Activated CD4-positive, alpha-beta T cell treated with anti-CD3 and anti-CD28 coated beads, Interleukin-2, amount 10 ng/mL, durations not matched to agents 7 days and 5 days (primary cell): ENCODE data around the gene TMEM52B. TPM values are rescaled to one million over a fixed set of nuclear protein-coding genes. Genes with fewer than 3 reads are reported as not detected.

Experiments used
- CTCF ChIA-PET: fragments of 350-600 bp; sonication (Branson Sonifier 250); formaldehyde crosslinking; loops from one replicate; lab custom pipeline; 2021; ENCODE audit warnings: antibody characterized with exemption; lab: Charles Lee
- POLR2A ChIA-PET: fragments of 350-600 bp; sonication (Branson Sonifier 250); formaldehyde crosslinking; loops from one replicate; lab custom pipeline; 2021; ENCODE audit warnings: antibody characterized with exemption; lab: Charles Lee
- DNase-seq: peaks from one replicate; pipeline ENCODE4 v3.0.0-alpha.2; 2020
- H3K27ac Mint-ChIP-seq: one replicate; pipeline ENCODE4 v1.8.0; 2021; ENCODE audit warnings: mild to moderate bottlenecking, moderate library complexity, mixed read lengths
- H3K27me3 Mint-ChIP-seq: one replicate; pipeline ENCODE4 v1.8.0; 2021; ENCODE audit warnings: mixed read lengths
- H3K36me3 Mint-ChIP-seq: one replicate; pipeline ENCODE4 v1.8.0; 2021; ENCODE audit warnings: low read depth, mixed read lengths
- H3K4me1 Mint-ChIP-seq: one replicate; pipeline ENCODE4 v1.8.0; 2021; ENCODE audit warnings: mixed read lengths
- H3K4me3 Mint-ChIP-seq: one replicate; pipeline ENCODE4 v1.8.0; 2021; ENCODE audit warnings: mild to moderate bottlenecking, moderate library complexity, mixed read lengths
- H3K9me3 Mint-ChIP-seq: one replicate; pipeline ENCODE4 v1.8.0; 2021; ENCODE audit warnings: mixed read lengths
- total RNA-seq, 2 experiments: library from RNA; stranded (reverse); gene quantifications; one replicate each; pipeline ENCODE4 v1.2.3, GENCODE V29; 2021

The TMEM52B gene
- total RNA-seq, result not detected

DNA sequence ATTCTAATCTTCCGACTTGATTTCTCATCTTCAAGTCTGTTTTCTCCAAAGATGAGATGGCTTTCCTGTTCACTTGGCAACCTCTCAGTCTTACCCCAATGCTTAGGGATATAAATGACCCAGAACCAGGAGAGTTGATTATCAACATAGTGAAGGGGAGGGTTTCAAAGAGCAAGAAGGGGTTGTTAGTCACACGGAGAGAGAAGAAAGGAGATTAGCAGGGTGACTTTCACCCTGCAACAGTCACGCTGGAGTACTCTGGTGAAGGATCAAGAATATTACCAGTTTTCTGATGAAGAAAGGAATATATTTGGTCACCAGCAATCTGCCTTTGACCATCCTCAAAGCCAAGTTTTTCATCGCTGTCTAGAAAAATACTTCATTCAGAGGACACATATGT lies at the start of gene TMEM52B:
Gene TMEM52B (plus strand): TSS at position 212 of the 400 bp plus-strand sequence. CDS start 543 bp downstream, outside the sequence.
- DNase-seq, result no peak
- no peak within 1 kb of the TSS for H3K27ac Mint-ChIP-seq
- H3K9me3 Mint-ChIP-seq, result no peaks in the 10 kb centered on the region
- H3K4me3 Mint-ChIP-seq, result no peak within 1 kb of the TSS
- ChIA-PET CTCF (no interaction called here), POLR2A (no interaction called here)
- H3K27me3 Mint-ChIP-seq, result peaks cover 32% of the 10 kb centered on the region
- no peaks in the 10 kb centered on the region for H3K4me1 Mint-ChIP-seq
- H3K36me3 Mint-ChIP-seq, result no peaks in the 10 kb centered on the region

DNA sequence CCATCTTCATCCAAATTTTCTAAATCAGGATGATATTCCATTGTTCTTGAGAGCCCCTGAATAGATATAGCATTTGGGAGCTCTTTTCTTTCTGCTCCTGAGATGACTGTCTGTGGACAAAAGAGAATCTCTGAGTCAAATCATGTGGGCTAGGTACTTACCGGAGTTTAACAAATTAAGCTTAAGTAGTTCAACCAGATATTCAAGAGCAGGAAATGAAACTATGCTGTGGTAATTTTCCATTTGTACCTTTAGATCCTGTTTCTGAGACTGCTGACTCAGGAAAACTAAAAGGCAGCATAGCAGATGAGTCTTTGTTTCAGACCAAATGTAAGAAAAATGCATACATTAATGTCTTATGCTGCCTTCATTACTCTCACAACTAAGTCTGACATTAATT lies 48.8 kb upstream of the TMEM52B start, which contains the start of gene CLEC7A:
Gene CLEC7A (minus strand): TSS at position 158 of the 400 bp plus-strand sequence. CDS start 117 bp downstream, at position 41.
- DNase-seq, result no peak
- Mint-ChIP-seq H3K4me1 (peaks cover 6% of the 10 kb centered on the region), H3K27ac (no peak within 1 kb of the TSS), H3K9me3 (no peaks in the 10 kb centered on the region), H3K27me3 (peaks cover 23% of the 10 kb centered on the region), H3K36me3 (no peaks in the 10 kb centered on the region), H3K4me3 (no peak within 1 kb of the TSS)
- ChIA-PET CTCF (interaction anchor here (0.5 to 1.3 kb wide), 4 partner anchors 10 to 399 kb away, joined by 3 to 4 read pairs (median 4); no protein-coding TSS in a partner anchor), POLR2A (no interaction called here)

DNA sequence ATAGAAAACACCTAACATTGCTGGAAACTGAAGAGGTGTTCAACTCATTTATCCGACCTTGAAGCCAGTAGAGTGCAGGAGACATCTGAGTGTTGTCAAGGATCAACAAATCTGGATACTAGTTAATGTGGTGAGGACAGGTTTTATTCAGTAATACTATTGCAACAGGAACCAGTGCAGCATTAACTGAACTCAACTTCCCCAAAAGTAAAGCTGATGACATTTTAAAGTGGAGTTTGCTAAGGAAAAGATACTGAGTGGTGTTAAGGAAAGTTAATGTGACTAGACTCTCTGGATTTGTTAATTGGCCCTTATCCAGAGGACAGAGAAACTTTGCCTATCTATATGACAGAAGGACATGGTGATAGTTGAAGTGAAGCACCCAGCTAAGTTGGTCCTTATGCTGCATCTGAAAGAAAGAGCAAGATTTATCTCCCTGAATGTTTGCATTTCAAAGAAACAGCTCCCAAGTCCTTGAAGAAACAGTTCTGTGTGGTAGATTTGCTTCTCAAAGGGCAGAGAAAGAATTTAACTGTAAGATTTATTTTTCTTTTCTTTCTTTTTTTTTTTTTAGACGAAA lies 47.6 kb upstream of the TMEM52B start:
- CTCF ChIA-PET, result interaction anchor here (0.6 to 1.7 kb wide), 4 partner anchors 9 to 64 kb away, joined by 4 to 6 read pairs (median 4); no protein-coding TSS in a partner anchor
- DNase-seq, result no peak
- POLR2A ChIA-PET, result no interaction called here
- Mint-ChIP-seq H3K27ac (no peak overlapping the region), H3K4me1 (peaks cover 6% of the 10 kb centered on the region), H3K27me3 (peaks cover 18% of the 10 kb centered on the region), H3K36me3 (no peaks in the 10 kb centered on the region), H3K9me3 (no peaks in the 10 kb centered on the region), H3K4me3 (no peak overlapping the region)

DNA sequence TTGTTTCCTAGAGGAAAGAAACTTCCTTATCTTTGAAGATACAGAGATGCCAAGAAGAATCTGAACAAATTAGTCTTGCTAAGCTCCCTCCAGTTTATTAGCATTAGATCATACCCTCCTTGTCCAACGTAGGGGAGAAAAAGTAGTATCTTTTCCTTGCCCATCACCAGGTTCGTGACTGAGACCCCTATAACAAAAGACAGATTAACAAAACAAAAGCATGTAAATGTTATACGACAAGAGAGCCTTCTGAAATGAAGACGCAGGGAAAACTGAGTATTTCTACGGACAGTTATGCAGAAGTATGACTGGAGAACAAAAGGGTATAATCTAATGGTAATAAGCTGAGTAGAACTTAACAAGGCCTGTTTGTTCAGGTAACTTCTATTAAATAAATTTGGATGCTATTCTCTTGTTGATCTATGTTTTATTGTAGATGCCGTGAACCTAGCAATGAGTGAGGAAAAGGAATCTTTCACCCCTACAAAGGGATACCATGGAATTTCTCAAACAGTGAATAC lies 45.9 kb upstream of the TMEM52B start:
- Mint-ChIP-seq H3K4me1 (peaks cover 6% of the 10 kb centered on the region), H3K4me3 (no peak overlapping the region), H3K36me3 (no peaks in the 10 kb centered on the region), H3K9me3 (no peaks in the 10 kb centered on the region), H3K27me3 (peaks cover 15% of the 10 kb centered on the region), H3K27ac (no peak overlapping the region)
- ChIA-PET CTCF (interaction anchor here (0.7 to 1.7 kb wide), 2 partner anchors 11 to 32 kb away, joined by 3 to 6 read pairs; no protein-coding TSS in a partner anchor), POLR2A (no interaction called here)
- DNase-seq, result no peak

- Mint-ChIP-seq H3K36me3 (no peaks in the 10 kb centered on the region), H3K27me3 (peaks cover 6% of the 10 kb centered on the region), H3K9me3 (no peaks in the 10 kb centered on the region), H3K4me1 (peaks cover 5% of the 10 kb centered on the region), H3K27ac (no peak overlapping the region), H3K4me3 (no peak overlapping the region)
- DNase-seq, result no peak
- POLR2A ChIA-PET, result no interaction called here
- CTCF ChIA-PET, result interaction anchor here (0.9 kb wide), 1 partner anchor 321 kb away, joined by 3 read pairs; no protein-coding TSS in a partner anchor
These were observed 43.7 kb upstream of the TMEM52B start for GRCh38 chr12:10135126-10135525.

GRCh38 chr12:10136637-10137205 lies 42.1 kb upstream of the TMEM52B start:
- Mint-ChIP-seq H3K27ac (no peak overlapping the region), H3K4me1 (peaks cover 2% of the 10 kb centered on the region), H3K4me3 (no peak overlapping the region), H3K27me3 (peaks cover 6% of the 10 kb centered on the region), H3K9me3 (no peaks in the 10 kb centered on the region), H3K36me3 (no peaks in the 10 kb centered on the region)
- POLR2A ChIA-PET, result no interaction called here
- no peak for DNase-seq
- CTCF ChIA-PET, result interaction anchor here (0.8 kb wide), 2 partner anchors 10 to 230 kb away, joined by 3 to 4 read pairs; no protein-coding TSS in a partner anchor

GRCh38 chr12:10140001-10140400 lies 38.8 kb upstream of the TMEM52B start:
- no peak overlapping the region for H3K27ac Mint-ChIP-seq
- no peak overlapping the region for H3K4me3 Mint-ChIP-seq
- peak; percentile 60 for DNase-seq
- CTCF ChIA-PET, result interaction anchor here (0.6 to 1.4 kb wide), 7 partner anchors 9 to 717 kb away, joined by 3 to 6 read pairs (median 4); no protein-coding TSS in a partner anchor
- peaks cover 20% of the 10 kb centered on the region for H3K27me3 Mint-ChIP-seq
- no peaks in the 10 kb centered on the region for H3K9me3 Mint-ChIP-seq
- no peaks in the 10 kb centered on the region for H3K36me3 Mint-ChIP-seq
- peaks cover 2% of the 10 kb centered on the region for H3K4me1 Mint-ChIP-seq
- POLR2A ChIA-PET, result no interaction called here

- H3K27ac Mint-ChIP-seq, result no peak overlapping the region
- H3K36me3 Mint-ChIP-seq, result no peaks in the 10 kb centered on the region
- ChIA-PET CTCF (interaction anchor here (0.5 to 2.3 kb wide), 4 partner anchors 10 to 51 kb away, joined by 3 to 13 read pairs (median 4); no protein-coding TSS in a partner anchor), POLR2A (no interaction called here)
- DNase-seq, result no peak
- H3K9me3 Mint-ChIP-seq, result no peaks in the 10 kb centered on the region
- H3K4me3 Mint-ChIP-seq, result no peak overlapping the region
- peaks cover 2% of the 10 kb centered on the region for H3K4me1 Mint-ChIP-seq
- peaks cover 26% of the 10 kb centered on the region for H3K27me3 Mint-ChIP-seq
These were observed 35.7 kb upstream of the TMEM52B start for GRCh38 chr12:10142976-10143589.

- Mint-ChIP-seq H3K9me3 (no peaks in the 10 kb centered on the region), H3K27me3 (peaks cover 34% of the 10 kb centered on the region), H3K27ac (no peak overlapping the region), H3K4me3 (no peak overlapping the region), H3K4me1 (no peaks in the 10 kb centered on the region), H3K36me3 (no peaks in the 10 kb centered on the region)
- POLR2A ChIA-PET, result no interaction called here
- DNase-seq, result no peak
- CTCF ChIA-PET, result interaction anchor here (0.6 kb wide), 1 partner anchor 1413 kb away, joined by 3 read pairs; no protein-coding TSS in a partner anchor
These were observed 31.0 kb upstream of the TMEM52B start for GRCh38 chr12:10147714-10148403.

DNA sequence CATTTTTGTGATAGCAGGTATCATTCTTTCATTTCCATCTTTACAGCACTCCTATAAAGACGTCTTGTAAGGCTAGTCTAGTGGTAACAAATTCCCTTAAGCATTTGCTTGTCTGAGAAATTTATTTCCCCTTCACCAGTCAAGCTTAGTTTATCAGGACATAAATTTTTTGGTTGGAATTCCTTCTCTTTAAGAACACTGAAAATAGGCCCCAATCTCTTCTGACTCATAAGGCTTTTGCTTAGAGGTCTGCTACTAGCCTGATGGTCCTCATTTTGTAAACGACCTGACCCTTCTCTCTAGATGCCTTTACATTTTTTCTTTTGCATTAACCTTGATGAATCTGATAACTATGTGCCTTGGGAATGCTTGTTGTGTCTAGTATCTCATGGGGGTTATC lies 27.2 kb upstream of the TMEM52B start:
- Mint-ChIP-seq H3K27me3 (peaks cover 39% of the 10 kb centered on the region), H3K4me3 (no peak overlapping the region), H3K36me3 (no peaks in the 10 kb centered on the region), H3K9me3 (no peaks in the 10 kb centered on the region), H3K27ac (no peak overlapping the region), H3K4me1 (peaks cover 11% of the 10 kb centered on the region)
- DNase-seq, result no peak
- ChIA-PET POLR2A (no interaction called here), CTCF (interaction anchor here (0.9 to 2.1 kb wide), 3 partner anchors 8 to 1965 kb away, joined by 3 to 13 read pairs (median 3); no protein-coding TSS in a partner anchor)

GRCh38 chr12:10153271-10154144 lies 25.3 kb upstream of the TMEM52B start:
- no peaks in the 10 kb centered on the region for H3K9me3 Mint-ChIP-seq
- peaks cover 37% of the 10 kb centered on the region for H3K27me3 Mint-ChIP-seq
- ChIA-PET POLR2A (interaction anchor here (0.6 to 0.9 kb wide), 2 partner anchors 11 to 38 kb away, joined by 3 to 4 read pairs; no protein-coding TSS in a partner anchor), CTCF (interaction anchor here (0.6 to 2.1 kb wide), 15 partner anchors 10 to 410 kb away, joined by 3 to 13 read pairs (median 3); no protein-coding TSS in a partner anchor)
- H3K36me3 Mint-ChIP-seq, result no peaks in the 10 kb centered on the region
- H3K27ac Mint-ChIP-seq, result peak overlapping the region; percentile 69
- peak overlapping the region; percentile 84 for H3K4me3 Mint-ChIP-seq
- peaks cover 11% of the 10 kb centered on the region for H3K4me1 Mint-ChIP-seq
- DNase-seq, result peak; percentile 65
